DND-41 (cell line): Measurements from ENCODE around the gene YRDC.
A peak's percentile ranks its signal among the peaks of the same experiment; 100 is the strongest.

Experiments used
- ATAC-seq: fragments of 200-7000 bp; cut with Tn5 transposase; 3 replicates; pipeline ENCODE4 v1.9.1; 2021; ENCODE audit warnings: low read depth; ENCODE audit not compliant: insufficient read depth
- DNase-seq: peaks from one replicate; pipeline ENCODE4 v3.0.0-alpha.2; 2020
- H2AFZ ChIP-seq: 2 replicates; pipeline ENCODE4 v1.6.0; 2012; ENCODE audit warnings: low read depth, low read length
- H3K27ac ChIP-seq: 2 replicates; pipeline ENCODE4 v1.5.1; 2012; ENCODE audit warnings: low read length, inconsistent platforms
- H3K27me3 ChIP-seq: fragments of 200-600 bp; sonication (generic); 2 replicates; pipeline ENCODE4 v1.6.0; 2012; ENCODE audit warnings: low read length, mild to moderate bottlenecking, inconsistent platforms; ENCODE audit not compliant: insufficient read depth, poor library complexity
- H3K36me3 ChIP-seq: 2 replicates; pipeline ENCODE4 v1.5.1; 2012; ENCODE audit warnings: low read length, inconsistent platforms; ENCODE audit not compliant: insufficient read depth
- H3K4me1 ChIP-seq: 2 replicates; pipeline ENCODE4 v1.5.1; 2012; ENCODE audit warnings: mild to moderate bottlenecking, low read length; ENCODE audit not compliant: insufficient read depth
- H3K4me2 ChIP-seq: 2 replicates; pipeline ENCODE4 v1.6.0; 2012; ENCODE audit warnings: mild to moderate bottlenecking, moderate library complexity, low read length, inconsistent platforms; ENCODE audit not compliant: insufficient read depth
- H3K4me3 ChIP-seq, 2 experiments: fragments of 200-600 bp in 1 of 2; shearing (Covaris generic) in 1 of 2; 2 replicates each; pipeline ENCODE4 v1.5.1; 2012 to 2016; ENCODE audit warnings: inconsistent platforms in 2 of 2, low read length in 2 of 2, mild to moderate bottlenecking in 2 of 2, low read depth in 1 of 2, moderate library complexity in 1 of 2
- H3K79me2 ChIP-seq: 2 replicates; pipeline ENCODE4 v1.6.0; 2012; ENCODE audit warnings: low read length, inconsistent platforms; ENCODE audit not compliant: insufficient read depth
- H3K9ac ChIP-seq: 2 replicates; pipeline ENCODE4 v1.6.0; 2012; ENCODE audit warnings: low read depth, mild to moderate bottlenecking, inconsistent platforms, low read length, moderate library complexity
- H3K9me3 ChIP-seq: 2 replicates; pipeline ENCODE4 v1.5.1; 2012; ENCODE audit warnings: low read length, moderate library complexity, mild to moderate bottlenecking, inconsistent platforms; ENCODE audit not compliant: insufficient read depth, severe bottlenecking
- H4K20me1 ChIP-seq: 2 replicates; pipeline ENCODE4 v1.6.0; 2012; ENCODE audit warnings: low read length; ENCODE audit not compliant: insufficient read depth
- CTCF ChIP-seq: IDR thresholded peaks from 2 replicates; pipeline ENCODE4 v1.5.1; 2012; ENCODE audit warnings: borderline replicate concordance, low read length, moderate library complexity, mild to moderate bottlenecking; ENCODE audit not compliant: poor library complexity, severe bottlenecking; ENCODE audit errors: extremely low read depth
- EZH2 ChIP-seq: IDR thresholded peaks from 3 replicates; pipeline ENCODE4 v1.6.1; 2012; ENCODE audit warnings: borderline replicate concordance, low read depth, mild to moderate bottlenecking, moderate library complexity, low read length, inconsistent platforms; ENCODE audit not compliant: severe bottlenecking

The YRDC gene

GRCh38 chr1:37797750-37798345 lies 10.2 kb downstream of the YRDC start:
- H2AFZ ChIP-seq, result no peak overlapping the region
- no peak for TF ChIP-seq EZH2
- no peak for TF ChIP-seq CTCF
- ATAC-seq, result no peak

DNA sequence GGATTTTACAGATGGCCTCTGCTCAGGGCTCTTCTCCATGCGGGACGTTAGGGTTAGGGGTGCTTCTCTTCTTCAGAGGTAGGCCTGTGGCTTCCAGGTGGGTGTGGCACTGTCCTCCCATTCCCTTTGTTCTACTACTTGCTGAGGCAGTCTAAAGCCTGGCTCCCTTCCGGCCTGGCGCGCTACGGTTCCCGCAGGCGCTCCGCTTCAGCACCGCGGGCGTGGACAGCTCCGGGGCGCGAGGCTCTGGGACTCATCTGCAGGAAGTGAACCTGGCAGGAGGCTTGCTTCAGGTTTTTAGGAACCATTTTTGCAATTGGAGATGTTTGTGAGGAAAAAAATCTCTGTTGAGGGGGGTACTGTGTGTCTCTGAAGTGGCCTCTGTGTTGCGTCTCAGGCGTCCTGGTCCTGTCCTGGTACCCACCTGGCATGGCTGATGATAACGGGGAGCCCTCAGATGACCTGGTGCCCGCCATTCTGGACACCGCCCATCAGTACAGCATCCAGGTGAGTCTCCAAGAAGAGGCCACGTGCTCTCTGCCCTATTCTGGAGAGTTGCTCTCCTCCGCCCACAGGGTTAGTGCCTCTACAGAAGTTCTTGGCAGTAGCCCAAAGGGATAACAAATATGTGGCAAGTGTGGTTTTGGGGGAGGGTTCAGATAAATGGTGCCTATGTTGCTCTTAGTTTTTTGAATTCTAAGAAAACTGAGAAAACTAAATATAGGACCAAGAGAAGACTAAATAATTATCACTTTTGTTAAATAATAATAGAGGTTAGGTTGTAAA lies 12.5 kb downstream of the YRDC start:
- no peak overlapping the region for H2AFZ ChIP-seq
- H3K9me3 ChIP-seq, result no peaks in the 10 kb centered on the region
- TF ChIP-seq CTCF, result no peak
- TF ChIP-seq EZH2, result no peak
- peaks cover 36% of the 10 kb centered on the region for H4K20me1 ChIP-seq
- peaks cover 30% of the 10 kb centered on the region for H3K4me1 ChIP-seq
- peak overlapping the region; percentile 78 to 97; a peak in 3 of 4 replicates for H3K4me3 ChIP-seq
- H3K27me3 ChIP-seq, result no peaks in the 10 kb centered on the region
- DNase-seq (peak; percentile 66), ATAC-seq (peak; percentile 30; the same call in 2 of the 3 replicates)
- peak overlapping the region; percentile 60; the same call in 1 of the 2 replicates for H3K27ac ChIP-seq
- peak overlapping the region; percentile 98 for H3K9ac ChIP-seq
- peaks cover 47% of the 10 kb centered on the region for H3K36me3 ChIP-seq
- peaks cover 36% of the 10 kb centered on the region for H3K79me2 ChIP-seq
- H3K4me2 ChIP-seq, result peak overlapping the region; percentile 99

More at GRCh38 chr1:37797750-37798345, 10.2 kb downstream of the YRDC start:
- no peaks in the 10 kb centered on the region for H3K27me3 ChIP-seq
- H3K9me3 ChIP-seq, result no peaks in the 10 kb centered on the region
- DNase-seq, result no peak
- no peak overlapping the region for H3K9ac ChIP-seq
- H4K20me1 ChIP-seq, result peaks cover 46% of the 10 kb centered on the region
- H3K4me1 ChIP-seq, result peaks cover 28% of the 10 kb centered on the region
- H3K79me2 ChIP-seq, result peaks cover 47% of the 10 kb centered on the region
- H3K4me3 ChIP-seq, result no peak overlapping the region
- H3K27ac ChIP-seq, result no peak overlapping the region
- no peak overlapping the region for H3K4me2 ChIP-seq
- H3K36me3 ChIP-seq, result peaks cover 67% of the 10 kb centered on the region

- Histone ChIP-seq H2AFZ (peak overlapping the region; percentile 99), H3K4me3 (peak overlapping the region; percentile 78 to 97; a peak in 3 of 4 replicates), H3K79me2 (peaks cover 33% of the 10 kb centered on the region), H3K27me3 (no peaks in the 10 kb centered on the region), H3K4me1 (peaks cover 30% of the 10 kb centered on the region), H3K27ac (peak overlapping the region; percentile 60), H3K4me2 (peak overlapping the region; percentile 99), H3K9ac (peak overlapping the region; percentile 98), H4K20me1 (peaks cover 27% of the 10 kb centered on the region; the same call in 1 of the 2 replicates), H3K9me3 (no peaks in the 10 kb centered on the region), H3K36me3 (peaks cover 38% of the 10 kb centered on the region)
- ATAC-seq (peak; percentile 21; the same call in 1 of the 3 replicates), DNase-seq (peak; percentile 17)
- no peak for TF ChIP-seq CTCF
- TF ChIP-seq EZH2, result no peak
Observed at GRCh38 chr1:37794372-37795339, 13.4 kb downstream of the YRDC start.
